GM19193 (cell line): ENCODE measurements around the gene EBLN1.

ENCODE experiments used
- POLR2A ChIP-seq: IDR thresholded peaks from 4 replicates; pipeline ENCODE4 v1.6.1; 2011; ENCODE audit not compliant: insufficient read depth, insufficient read length; ENCODE audit errors: extremely low read depth

The EBLN1 gene

DNA sequence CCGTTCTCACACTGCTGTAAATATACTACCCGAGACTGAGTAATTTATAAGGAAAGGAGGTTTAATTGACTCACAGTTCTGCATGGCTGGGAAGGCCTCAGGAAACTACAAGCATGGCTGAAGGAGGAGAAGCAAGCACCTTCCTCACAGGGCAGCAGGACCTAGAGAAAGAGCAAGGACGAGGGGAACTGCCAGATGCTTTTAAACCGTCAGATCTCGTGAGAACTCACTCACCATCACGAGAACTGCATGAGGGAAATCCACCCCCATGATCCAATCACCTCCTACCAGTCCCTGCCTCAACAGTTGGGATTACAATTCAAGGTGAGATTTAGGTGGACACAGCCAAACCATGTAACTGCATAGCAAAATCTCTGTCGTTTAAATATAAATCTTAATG lies at the start of gene EBLN1:
Gene EBLN1, minus strand, starts transcription at position 174 of the 400 bp plus-strand sequence. CDS start 8,032 bp downstream, outside the sequence.
- no peak for TF ChIP-seq POLR2A

DNA sequence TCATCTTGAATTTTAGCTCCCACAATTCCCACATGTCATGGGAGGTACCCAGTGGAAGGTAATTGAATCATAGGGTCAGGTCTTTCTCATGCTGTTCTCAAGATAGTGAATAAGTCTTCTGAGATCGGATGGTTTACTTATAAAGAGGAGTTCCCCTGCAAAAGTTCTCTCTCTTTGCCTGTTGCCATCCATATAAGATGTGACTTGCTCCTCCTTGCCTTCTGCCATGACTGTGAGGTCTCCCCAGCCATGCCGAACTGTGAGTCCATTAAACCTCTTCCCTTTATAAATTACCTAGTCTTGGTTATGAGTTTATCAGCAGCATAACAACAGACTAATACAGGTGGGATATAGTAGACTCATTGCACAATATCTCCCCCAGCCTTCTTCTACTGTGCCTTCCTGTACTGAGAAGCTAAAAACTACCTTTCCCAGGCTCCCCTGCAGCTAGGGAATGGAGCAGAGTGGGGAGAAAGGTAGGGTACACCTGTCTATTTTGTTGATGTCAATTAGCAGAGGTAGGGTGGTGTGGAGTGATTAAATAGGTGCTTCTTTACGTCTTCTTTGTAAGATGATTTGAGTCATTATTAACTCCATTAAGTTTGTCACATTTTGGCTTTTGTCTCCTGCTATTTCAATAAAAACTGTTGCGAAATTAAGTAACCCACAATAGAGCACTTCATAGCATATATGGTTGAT lies 48.2 kb upstream of the EBLN1 start:
- no peak for TF ChIP-seq POLR2A

DNA sequence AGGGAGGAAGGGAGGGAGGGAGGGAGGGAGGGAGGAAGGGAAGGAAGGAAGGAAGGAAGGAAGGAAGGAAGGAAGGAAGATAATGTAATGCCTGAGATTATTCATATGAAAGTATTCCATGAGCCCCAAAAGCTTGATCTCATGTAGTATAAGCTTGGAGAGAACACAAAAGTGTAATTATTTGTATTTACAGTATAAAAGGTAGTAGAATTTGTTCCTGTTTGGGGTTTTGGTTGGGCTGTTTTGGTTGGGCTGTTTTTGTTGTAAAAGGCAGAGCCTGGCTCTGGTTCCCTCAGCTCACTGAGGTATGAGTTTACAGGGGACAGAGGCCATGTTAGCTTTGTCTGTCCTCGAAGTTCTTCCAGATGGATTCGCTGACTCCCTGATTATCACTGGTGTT lies 45.3 kb upstream of the EBLN1 start:
- TF ChIP-seq POLR2A = no peak

DNA sequence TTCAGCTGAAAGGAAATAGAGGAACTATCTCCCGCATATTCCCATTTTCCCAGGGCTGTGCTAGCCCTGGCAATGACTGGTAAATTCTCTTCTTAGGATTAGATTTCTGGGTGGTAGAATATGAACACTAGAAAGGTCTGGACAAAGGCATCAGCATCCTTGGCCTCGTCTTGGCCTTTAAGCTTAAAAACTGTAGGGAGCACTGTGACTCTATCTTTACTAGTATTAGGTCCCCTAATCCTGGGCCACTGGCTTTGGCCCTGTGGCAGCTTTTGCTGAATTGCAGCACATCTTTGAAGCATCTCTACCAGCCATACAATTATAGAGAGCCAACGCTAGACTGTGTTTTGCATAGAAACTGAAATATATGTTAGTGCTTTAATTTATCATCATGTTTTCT lies 41.5 kb upstream of the EBLN1 start:
- TF ChIP-seq POLR2A = no peak

DNA sequence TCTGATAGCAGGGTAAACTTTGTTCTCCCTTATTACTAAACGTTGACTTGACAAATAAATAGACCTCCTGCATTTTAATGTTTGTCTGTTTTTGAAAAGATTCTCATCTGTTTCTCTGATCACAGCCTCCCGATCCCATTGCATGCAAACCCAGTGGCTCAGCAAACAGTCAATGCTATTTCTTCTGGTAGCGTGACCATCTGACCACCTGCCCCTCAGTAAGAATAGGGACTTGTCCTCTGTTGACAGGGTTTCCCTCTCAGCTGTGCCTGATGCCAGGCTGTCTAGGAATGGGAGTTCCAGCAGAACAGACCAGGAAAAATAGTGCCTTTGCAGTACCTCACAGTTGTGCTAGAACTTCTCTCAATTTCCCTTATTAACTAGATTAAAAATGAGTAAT lies 40.7 kb upstream of the EBLN1 start:
- no peak for TF ChIP-seq POLR2A

DNA sequence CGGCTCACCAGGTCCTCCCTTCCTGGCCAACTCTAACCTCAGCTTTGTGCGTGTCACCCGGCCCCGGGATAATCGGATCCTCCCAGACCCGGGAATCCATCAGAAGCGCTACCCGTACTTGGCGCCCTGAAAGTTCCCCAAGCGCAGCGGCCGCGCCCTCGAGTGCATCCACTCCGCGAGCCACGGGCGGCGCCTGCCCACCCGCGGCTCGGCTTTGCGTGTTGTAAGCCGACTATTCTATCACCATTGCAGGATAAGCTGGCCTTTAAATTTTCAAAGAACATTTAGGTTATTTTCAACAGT lies 35.7 kb upstream of the EBLN1 start:
- TF ChIP-seq POLR2A = no peak

DNA sequence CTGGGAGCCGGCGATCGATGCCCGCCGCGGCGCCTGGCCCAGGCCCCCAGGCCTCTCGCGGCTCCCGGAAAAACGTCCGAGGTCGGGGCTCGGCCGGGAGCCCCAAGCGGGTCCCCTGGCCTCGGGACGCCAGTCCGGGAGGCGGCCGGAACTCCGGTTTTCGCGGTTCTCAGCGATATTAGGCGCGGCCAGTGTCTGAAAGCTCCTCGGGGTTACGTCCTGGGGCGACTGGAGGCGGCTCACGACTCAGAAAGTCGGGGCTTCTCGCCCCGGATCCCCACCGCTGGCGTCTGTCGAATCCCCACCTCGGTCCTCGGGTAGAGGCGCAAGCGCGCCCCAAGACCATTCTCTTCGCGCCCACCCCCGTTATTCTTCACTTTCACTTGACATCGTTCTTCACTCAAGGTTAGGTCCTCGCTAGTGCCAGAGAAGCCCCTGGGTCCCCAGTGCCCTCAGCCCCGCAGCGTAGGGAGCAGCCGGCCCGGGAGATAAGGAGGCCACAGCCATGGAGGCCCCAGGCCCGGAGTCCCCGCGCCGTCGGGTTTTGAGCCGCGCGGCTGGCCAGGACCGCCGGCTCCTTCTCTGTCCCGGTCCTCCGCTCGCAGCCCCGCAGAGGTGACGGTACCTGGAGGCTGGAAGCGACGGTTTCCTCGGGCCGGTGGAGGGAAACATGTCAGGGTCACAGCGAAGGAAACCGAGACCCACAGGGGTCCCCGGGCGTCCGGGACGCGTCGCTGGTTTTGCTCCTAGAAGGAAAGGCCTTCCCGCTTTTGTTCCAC lies 35.2 kb upstream of the EBLN1 start:
- TF ChIP-seq POLR2A = no peak

DNA sequence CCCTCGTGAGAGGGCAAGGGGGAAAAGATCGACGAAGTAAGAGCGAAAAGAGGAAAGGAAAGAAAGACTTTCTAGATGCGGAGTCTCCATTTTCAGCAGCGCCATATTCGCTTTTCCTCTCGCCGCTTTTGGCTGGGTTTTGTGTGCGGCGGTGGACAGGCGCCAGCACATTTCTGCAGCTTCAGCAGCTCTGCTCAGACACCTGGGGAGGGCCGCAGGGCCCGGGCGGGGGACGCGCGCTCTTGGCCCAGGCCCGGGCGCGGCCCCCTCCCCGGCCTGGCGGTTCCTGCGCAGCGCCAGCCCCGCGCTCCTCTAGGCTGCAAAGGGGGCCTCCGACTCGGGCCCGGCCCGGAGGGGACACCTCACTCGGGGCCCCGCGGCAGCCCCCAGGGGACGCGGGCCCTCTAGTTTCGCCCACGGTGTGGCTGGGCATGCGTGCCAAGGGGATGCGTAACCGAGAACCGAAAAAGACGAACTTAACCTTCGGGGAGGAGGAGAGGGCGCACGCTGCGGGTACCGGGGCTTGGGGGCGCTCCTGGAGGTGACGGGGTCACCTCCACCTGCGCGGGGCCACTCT lies 34.5 kb upstream of the EBLN1 start:
- TF ChIP-seq POLR2A = peak; percentile 67

DNA sequence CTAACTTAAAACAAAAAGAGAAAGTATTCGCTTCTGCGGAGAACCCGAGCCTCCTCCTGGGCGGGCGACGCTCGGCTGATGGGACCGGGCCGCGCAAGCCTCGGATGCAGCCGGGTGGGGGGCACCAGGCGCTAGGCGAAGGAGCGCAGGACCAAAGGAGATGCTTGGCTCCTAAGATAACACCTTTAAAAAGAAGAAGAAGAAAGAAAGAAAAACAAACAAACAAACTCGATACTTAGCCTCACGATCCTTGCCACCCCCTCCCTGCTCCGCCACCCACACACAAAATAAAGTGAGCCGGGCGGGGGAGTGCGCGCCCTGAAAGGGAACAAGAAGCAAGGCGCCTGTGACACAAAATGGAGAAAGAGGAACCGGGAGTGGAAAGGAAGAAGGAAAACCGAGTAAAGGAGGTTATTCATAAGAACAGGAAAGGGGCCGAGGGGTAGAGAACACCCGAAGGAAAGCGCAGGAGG lies 34.0 kb upstream of the EBLN1 start:
- peak; percentile 57 for TF ChIP-seq POLR2A

DNA sequence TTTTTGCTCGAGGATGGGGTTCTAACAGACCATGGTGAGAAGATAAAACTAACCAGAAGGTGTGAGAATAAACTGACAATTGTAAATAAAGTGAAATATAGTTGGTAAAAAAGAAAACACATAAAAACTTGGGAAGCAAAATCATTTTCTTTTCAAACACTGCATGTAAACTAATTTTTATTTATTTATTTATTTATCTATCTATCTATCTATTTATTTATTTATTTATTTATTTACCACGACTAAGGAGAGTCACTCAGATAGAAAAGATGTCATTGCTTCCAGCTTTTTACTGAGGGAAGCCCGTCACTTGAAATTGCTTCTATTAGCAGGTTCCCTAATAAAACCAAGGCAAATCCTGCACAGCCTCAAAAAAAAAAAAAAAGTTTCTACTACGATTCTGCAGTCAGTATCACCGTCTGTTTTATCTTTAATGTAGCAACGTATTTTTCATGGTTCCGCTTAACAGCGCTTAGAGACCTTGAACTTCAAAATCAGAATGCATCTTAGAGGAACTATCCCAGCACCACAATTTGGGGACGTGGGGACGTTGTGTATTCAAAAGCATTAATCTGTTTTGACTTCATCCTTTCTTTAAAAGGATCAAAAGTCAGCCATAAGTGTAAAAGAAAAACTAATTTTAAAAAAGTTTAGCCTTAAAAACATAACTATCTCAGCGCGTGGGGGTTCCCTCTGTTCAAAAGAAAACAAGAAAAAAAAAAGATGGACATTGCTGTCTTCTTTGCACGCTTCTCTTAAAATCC lies 33.3 kb upstream of the EBLN1 start:
- TF ChIP-seq POLR2A = no peak

DNA sequence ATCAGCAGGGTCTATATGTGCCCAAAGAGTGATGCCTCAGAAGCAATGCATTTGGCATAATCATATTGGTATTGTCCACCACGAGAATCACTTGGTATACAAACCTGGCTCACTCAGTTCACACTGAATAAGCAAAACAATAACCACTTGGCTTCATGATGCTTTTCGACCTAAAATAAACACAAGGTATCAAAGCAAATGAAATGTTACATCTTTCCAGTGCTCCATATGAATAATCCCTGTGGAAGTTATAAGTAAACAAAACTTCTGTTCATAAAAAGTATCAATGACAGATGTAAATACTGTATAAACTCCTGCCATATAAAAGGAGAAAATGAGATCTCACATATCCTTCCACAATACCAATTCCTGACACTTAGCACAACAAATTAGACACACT lies 29.8 kb upstream of the EBLN1 start:
- no peak for TF ChIP-seq POLR2A

DNA sequence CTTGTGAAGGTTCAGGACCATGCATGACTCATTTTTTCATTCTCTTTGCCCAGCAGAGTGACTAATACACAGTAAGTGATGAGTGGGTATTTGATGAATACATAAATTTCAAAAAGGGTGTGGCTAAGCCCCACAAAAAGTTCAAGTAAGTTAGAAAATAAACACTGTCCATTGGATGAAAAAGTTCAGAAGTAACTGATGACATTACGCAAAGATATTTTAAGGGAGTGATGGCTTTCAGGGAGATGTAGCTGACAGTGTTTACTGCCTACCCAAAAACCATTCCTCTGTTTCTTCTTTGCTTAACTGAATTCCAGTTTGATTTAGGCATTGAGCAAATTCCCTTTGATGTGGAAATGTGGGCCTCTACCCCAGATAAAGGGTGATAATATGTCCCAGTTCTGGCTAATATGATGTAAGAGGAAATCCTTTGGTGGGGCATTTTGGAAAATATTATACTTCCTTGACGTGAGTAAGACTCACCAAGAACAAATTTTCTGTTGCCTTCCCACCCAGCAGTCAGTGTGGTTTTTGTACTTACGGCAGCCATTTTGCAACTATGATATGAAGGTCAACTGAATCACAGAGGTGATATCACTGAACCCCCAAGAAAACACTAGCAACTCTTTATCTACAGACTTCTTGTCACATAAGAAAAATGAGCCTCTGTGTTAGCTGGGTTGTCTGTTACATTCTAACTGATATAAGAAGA lies 29.0 kb upstream of the EBLN1 start:
- no peak for TF ChIP-seq POLR2A

DNA sequence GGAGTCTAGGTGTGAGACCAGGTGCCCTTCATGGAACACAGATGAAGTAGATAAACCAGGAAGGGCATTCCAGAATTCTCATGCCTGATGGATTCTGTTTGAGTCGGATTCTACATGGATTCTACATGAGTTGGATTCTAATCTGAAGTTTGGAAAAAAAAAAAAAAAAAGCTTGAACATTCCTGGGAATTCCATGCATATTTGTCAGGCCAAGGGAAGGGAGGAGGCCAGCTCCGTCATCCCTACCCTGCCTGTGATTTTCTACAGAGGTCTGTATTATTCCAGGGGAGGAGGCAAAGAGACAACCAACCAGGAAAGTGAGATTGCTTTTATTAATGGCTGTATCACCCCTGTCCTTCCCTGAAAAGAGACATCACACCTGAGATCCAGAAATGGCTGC lies 27.8 kb upstream of the EBLN1 start:
- no peak for TF ChIP-seq POLR2A

DNA sequence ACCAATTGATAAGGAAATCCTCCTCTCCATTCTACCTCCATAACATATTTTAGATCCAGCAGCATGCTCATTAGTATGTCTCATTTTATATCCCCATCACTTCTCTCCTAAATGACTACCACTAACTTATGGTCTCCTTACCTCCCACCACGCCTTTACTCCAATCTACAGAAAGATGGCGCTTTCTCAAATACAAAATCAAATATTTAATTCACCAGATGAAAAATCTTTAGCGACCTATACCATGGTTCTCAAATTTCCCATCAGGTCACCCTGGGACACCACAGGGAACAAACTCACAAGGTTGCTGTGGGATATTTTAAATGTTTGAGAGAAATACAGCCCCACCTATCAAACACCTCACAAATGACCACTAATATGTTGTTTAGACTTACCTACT lies 27.0 kb upstream of the EBLN1 start:
- TF ChIP-seq POLR2A = no peak

DNA sequence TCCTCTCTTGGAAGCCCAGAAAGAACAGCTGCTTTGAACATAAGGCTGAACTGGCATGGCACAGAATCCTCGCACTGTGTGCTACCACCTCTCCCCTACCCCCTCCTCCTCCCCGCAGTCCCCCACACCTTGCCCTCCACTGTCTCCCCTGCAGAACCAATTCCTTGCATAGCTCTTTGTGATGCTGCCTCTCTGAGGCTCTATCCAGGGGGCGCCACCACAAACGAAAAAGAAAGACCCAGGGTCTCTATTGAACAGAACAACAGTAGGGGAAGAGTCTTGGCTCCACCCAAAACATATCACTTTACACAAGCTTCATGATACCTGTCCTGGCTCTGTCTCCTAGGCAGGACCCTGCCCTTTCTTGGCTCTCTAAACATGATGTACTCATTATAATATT lies 26.2 kb upstream of the EBLN1 start:
- no peak for TF ChIP-seq POLR2A

DNA sequence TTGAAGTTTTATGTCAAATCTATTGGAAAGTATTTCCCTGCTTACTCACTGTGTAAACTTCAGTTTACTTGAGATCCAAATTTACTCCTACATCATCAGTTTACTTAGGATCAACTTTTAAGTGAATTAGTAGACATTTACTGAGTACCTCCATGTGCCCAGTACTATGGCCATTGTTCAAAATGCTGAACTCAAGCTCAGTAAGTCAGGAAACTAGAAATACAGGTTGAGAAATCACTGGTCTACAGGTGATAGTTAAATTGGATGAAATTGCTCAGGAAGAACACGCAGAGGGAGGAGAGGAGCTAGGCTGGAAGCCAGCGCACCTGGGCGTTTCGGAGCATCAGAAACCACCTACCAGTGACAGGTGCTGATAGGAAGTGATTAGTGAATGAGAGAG lies 25.5 kb upstream of the EBLN1 start:
- TF ChIP-seq POLR2A = no peak

DNA sequence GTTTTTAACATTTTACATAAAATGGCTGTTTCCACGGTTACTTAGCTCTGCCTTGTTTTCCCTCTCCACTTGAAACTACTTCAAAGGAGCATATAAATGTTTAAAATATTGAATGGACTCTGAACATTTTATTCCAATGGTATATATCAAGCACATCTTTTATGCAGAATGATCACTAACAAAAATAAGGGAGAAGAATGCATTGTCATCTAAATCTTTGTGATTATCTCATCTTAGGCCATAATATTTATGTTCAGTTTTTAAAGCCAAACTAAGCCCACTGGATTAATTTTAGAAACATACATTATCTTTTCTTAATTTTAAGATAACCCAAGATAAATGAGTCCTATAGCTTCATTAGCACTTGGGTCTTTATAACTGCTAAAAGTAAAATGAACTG lies 13.4 kb upstream of the EBLN1 start:
- TF ChIP-seq POLR2A = no peak
